T47D (cell line): ENCODE results near the gene MRPS22.
"Not testable (repeated sequence)": the region's sequence is repeated elsewhere in the genome, so short reads cannot be mapped to it uniquely, and the experiment has no call there.

ENCODE experiments used
- DNase-seq, 2 experiments: peaks; one replicate each; pipeline versions ENCODE4 v3.0.0 to v3.0.0-alpha.2; 2011 to 2012; ENCODE audit warnings: low read depth in 1 of 2, low spot score in 1 of 2
- JUND ChIP-seq: IDR thresholded peaks from 2 replicates; pipeline ENCODE4 v1.6.1; 2012; ENCODE audit warnings: low read depth
- in situ Hi-C: cut with HindIII; loops from 2 replicates; pipeline ENCODE4 v1.10.0; 2016; ENCODE audit warnings: low sequenced_read_pairs, low pct_unique_long_range_greater_than_20kb

The MRPS22 gene

GRCh38 chr3:139332092-139332491, 11.7 kb upstream of the MRPS22 start:
- in situ Hi-C loops: no loop called here
- no peak for DNase-seq
- TF ChIP-seq JUND: no peak

GRCh38 chr3:139334675-139335074, 9.1 kb upstream of the MRPS22 start:
- in situ Hi-C loops, DNase-seq: not testable (repeated sequence)

GRCh38 chr3:139338405-139338804, 5.4 kb upstream of the MRPS22 start:
- TF ChIP-seq JUND: no peak
- no peak for DNase-seq
- in situ Hi-C loops: no loop called here

- DNase-seq: no peak
- in situ Hi-C loops: no loop called here
- no peak for TF ChIP-seq JUND
These were observed 4.5 kb upstream of the MRPS22 start for GRCh38 chr3:139339219-139339906.

GRCh38 chr3:139340784-139341183, 3.0 kb upstream of the MRPS22 start:
- no peak for DNase-seq
- no peak for TF ChIP-seq JUND
- in situ Hi-C loops: no loop called here

GRCh38 chr3:139342054-139342453, 1.8 kb upstream of the MRPS22 start:
- in situ Hi-C loops: no loop called here
- no peak for TF ChIP-seq JUND
- DNase-seq: no peak

- DNase-seq: no peak
- in situ Hi-C loops: no loop called here
- no peak for TF ChIP-seq JUND
These were observed 3.0 kb downstream of the MRPS22 start for GRCh38 chr3:139346771-139347170.

GRCh38 chr3:139353920-139354556, 10.2 kb downstream of the MRPS22 start:
- no peak for TF ChIP-seq JUND
- DNase-seq: peak; percentile 56 to 82

GRCh38 chr3:139354661-139355060, 10.8 kb downstream of the MRPS22 start:
- DNase-seq: no peak
- in situ Hi-C loops: no loop called here
- TF ChIP-seq JUND: no peak

More at GRCh38 chr3:139353920-139354556, 10.2 kb downstream of the MRPS22 start:
- in situ Hi-C loops: no loop called here

- no peak for DNase-seq
- in situ Hi-C loops: no loop called here
These were observed 11.7 kb downstream of the MRPS22 start for GRCh38 chr3:139355476-139355875.

GRCh38 chr3:139355891-139356290, 12.1 kb downstream of the MRPS22 start:
- in situ Hi-C loops: no loop called here
- DNase-seq: no peak
- TF ChIP-seq JUND: no peak

More at GRCh38 chr3:139355476-139355875, 11.7 kb downstream of the MRPS22 start:
- no peak for TF ChIP-seq JUND

- no peak for TF ChIP-seq JUND
- in situ Hi-C loops: no loop called here
- DNase-seq: no peak
These were observed 14.1 kb downstream of the MRPS22 start for GRCh38 chr3:139357899-139358298.

GRCh38 chr3:139358841-139359562, 15.2 kb downstream of the MRPS22 start:
- in situ Hi-C loops: no loop called here
- no peak for DNase-seq
- no peak for TF ChIP-seq JUND
